Heart right ventricle (tissue), 16 donors: Measurements from ENCODE around the gene DTD1. TPM values are rescaled to one million over a fixed set of nuclear protein-coding genes. Genes with fewer than 3 reads are reported as not detected.

Experiments
- ATAC-seq, 8 donors: fragments of 200-7000 bp; cut with Tn5 transposase; one replicate each; pipeline ENCODE4 v1.9.1; 2020; ENCODE audit warnings: mild to moderate bottlenecking in 8 of 8, moderate library complexity in 8 of 8, moderate number of reproducible peaks in 1 of 8
- DNase-seq, 2 donors: peaks; one replicate each; pipeline ENCODE4 v3.0.0-alpha.2; 2020
- H3K27ac ChIP-seq, 10 donors: fragments of 200-600 bp; sonication (generic) in 2 of 10; one replicate each; pipeline versions ENCODE4 v1.5.0 to v1.8.0; 2020 to 2022; ENCODE audit warnings: mild to moderate bottlenecking in 3 of 10
- H3K27me3 ChIP-seq, 7 donors: fragments of 200-600 bp; one replicate each; pipeline ENCODE4 v1.8.0; 2021 to 2022; ENCODE audit warnings: mild to moderate bottlenecking in 2 of 7
- H3K36me3 ChIP-seq, 9 donors: fragments of 200-600 bp; sonication (generic) in 1 of 9; one replicate each; pipeline versions ENCODE4 v1.5.0 to v1.8.0; 2020 to 2022; ENCODE audit warnings: mild to moderate bottlenecking in 2 of 9
- H3K4me1 ChIP-seq, 9 donors: fragments of 200-600 bp; sonication (generic) in 1 of 9; one replicate each; pipeline versions ENCODE4 v1.5.0 to v1.8.0; 2020 to 2022; ENCODE audit warnings: mild to moderate bottlenecking in 4 of 9
- H3K4me3 ChIP-seq, 10 donors: fragments of 200-600 bp; sonication (generic) in 2 of 10; one replicate each; pipeline versions ENCODE4 v1.5.0 to v1.8.0; 2020 to 2022; ENCODE audit warnings: mild to moderate bottlenecking in 7 of 10, moderate library complexity in 2 of 10
- H3K9me3 ChIP-seq, 11 donors: fragments of 200-600 bp in 10 of 11; sonication (generic) in 2 of 11; one replicate each; pipeline versions ENCODE4 v1.5.0 to v1.8.0; 2013 to 2022; ENCODE audit warnings: mild to moderate bottlenecking in 2 of 11, control low read depth in 1 of 11, moderate library complexity in 1 of 11
- WGBS, 2 donors: extraction: QIAGEN DNeasy Blood & Tissue Kit; methylation state at CpG; one replicate each; pipeline ENCODE4 v1.1.7; 2013; ENCODE audit warnings: inconsistent platforms in 1 of 2; 5-methylcytosine and 5-hydroxymethylcytosine counted together
- intact Hi-C, 10 donors: fragments of 100-400 bp; cut with DNase I; formaldehyde crosslinking; loops; one replicate each; pipeline versions ENCODE4 v1.11.1 to v1.14.2; 2022
- polyA plus RNA-seq, 2 donors: library from polyadenylated mRNA; stranded (reverse); fragments of 200-250 nt; gene quantifications; one replicate each; pipeline ENCODE4 v1.2.3, GENCODE V29; 2013
- total RNA-seq, 10 donors: library from RNA; stranded (reverse); fragmentation: NEBNext Ultra II Directional in 3 of 10; extraction: Animal tissue kit (Norgen Biotek cat#: 25700) in 3 of 10; gene quantifications; one replicate each; pipeline versions ENCODE4 v1.2.1 to v1.2.4, GENCODE V29; 2021 to 2023
- TF ChIP-seq, protein P1 (sequence below), 9 donors: fragments of 200-600 bp; sonication (generic) in 2 of 9; IDR thresholded peaks; one replicate each; pipeline versions ENCODE4 v1.5.0 to v1.8.0; 2021 to 2022; ENCODE audit warnings: antibody characterized with exemption in 9 of 9, mild to moderate bottlenecking in 5 of 9, moderate library complexity in 1 of 9
- donor health status: Arrhythmogenic right ventricular cardiomyopathy.
- donor health status: ischemic (EF 13 %, LVEDD 7.1; RV severe dilation, severe dysfunction).
- donor health status: healthy with polysubstance abuse.
- donor health status: DM: no; HTN: yes; CAD: no.
- donor health status: DM: no; HTN: no; CAD: no.
- donor health status: ischemic (EF 25% LVEDD 6.9; RV normal size, moderate dysfunction).
- donor health status: ischemic (EF 25% LVEDD 5.7; RV mildly dilated, moderate dysfunction).
- donor health status: healthy.
- donor health status: DM: yes; HTN: yes; CAD: no.
- donor health status: Ischemic cardiomyopathy.
- donor health status: ischemic (EF 35%, LVEDD 5.7; RV mildly dilated, moderate dysfunction).
- donor health status: nonischemic (EF 11% LVEDD 7.7; RV severe dilation, severe dysfunction).
- donor health status: DM: yes; HTN: yes; CAD: no.
- donor health status: PGD.
- donor health status: ischemic (EF 29% LVEDD 5.4; RV normal size, mild dysfunction).
- donor health status: nonischemic (EF 23%, LVEDD 6.1; RV moderate dilation, normal function).

DTD1 gene
- total and polyA plus RNA-seq, 12 donors, result 5.2 to 31.9 (median 14.3) TPM

DNA sequence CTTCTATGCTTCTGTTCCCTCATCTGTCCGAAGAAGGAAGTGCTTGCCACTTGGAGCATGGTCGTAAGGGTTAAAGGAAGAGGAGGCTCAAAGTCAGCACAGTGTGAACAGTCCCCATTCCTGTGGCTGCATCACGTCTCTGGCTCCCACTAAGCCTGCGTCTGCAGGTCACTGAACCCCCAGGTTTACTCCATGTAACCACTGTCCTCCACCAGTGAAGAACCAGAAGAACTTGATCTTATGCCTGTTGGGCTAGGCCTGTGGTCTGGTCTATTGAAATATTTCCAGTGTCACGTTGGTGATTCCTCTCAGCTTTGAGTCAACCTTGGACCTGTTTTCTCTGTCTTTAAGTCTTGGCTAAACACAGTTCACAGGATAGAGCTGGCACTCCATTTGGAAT lies 179.8 kb downstream of the DTD1 start:
- Histone ChIP-seq H3K27me3 (no peaks in the 10 kb centered on the region), H3K4me3 (no peak overlapping the region), H3K36me3 (peaks cover 0 to 16% (median 0%) of the 10 kb centered on the region in 9 donors), H3K9me3 (peaks cover 0 to 2% (median 0%) of the 10 kb centered on the region in 11 donors), H3K4me1 (no peaks in the 10 kb centered on the region), H3K27ac (no peak overlapping the region)
- TF ChIP-seq, protein P1, sequence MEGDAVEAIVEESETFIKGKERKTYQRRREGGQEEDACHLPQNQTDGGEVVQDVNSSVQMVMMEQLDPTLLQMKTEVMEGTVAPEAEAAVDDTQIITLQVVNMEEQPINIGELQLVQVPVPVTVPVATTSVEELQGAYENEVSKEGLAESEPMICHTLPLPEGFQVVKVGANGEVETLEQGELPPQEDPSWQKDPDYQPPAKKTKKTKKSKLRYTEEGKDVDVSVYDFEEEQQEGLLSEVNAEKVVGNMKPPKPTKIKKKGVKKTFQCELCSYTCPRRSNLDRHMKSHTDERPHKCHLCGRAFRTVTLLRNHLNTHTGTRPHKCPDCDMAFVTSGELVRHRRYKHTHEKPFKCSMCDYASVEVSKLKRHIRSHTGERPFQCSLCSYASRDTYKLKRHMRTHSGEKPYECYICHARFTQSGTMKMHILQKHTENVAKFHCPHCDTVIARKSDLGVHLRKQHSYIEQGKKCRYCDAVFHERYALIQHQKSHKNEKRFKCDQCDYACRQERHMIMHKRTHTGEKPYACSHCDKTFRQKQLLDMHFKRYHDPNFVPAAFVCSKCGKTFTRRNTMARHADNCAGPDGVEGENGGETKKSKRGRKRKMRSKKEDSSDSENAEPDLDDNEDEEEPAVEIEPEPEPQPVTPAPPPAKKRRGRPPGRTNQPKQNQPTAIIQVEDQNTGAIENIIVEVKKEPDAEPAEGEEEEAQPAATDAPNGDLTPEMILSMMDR (IDR thresholded peaks at IDR 0.05), result no peak
- WGBS, 2 donors, result 62 to 64% methylated on average over 5 of the region's 5 CpGs
- DNase-seq (no peak), ATAC-seq (no peak)
- intact Hi-C loops, result no loop called here

DNA sequence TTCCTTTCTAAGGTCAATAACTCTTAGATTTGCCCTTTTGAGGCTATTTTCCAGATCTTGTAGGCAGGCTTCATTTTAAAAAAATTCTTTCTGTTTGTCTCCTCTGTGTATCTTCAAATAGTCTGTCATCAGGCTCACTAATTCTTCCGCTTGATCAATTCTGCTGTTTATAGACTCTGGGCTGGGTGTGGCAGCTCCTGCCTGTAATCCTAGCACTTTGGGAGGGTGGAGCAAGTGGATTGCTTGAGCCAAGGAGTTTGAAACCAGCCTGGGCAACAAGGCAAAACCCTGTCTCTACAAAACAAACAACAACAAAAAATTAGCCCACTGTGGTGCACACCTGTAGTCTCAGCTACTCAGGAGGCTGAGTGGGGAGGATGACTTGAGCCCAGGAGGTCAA lies 185.7 kb downstream of the DTD1 start:
- Histone ChIP-seq H3K4me3 (no peak overlapping the region), H3K9me3 (no peaks in the 10 kb centered on the region), H3K27ac (no peak overlapping the region), H3K4me1 (no peaks in the 10 kb centered on the region), H3K27me3 (no peaks in the 10 kb centered on the region), H3K36me3 (no peaks in the 10 kb centered on the region)
- ATAC-seq, result no peak
- WGBS, 2 donors, result 91 to 98% methylated on average over 1 of the region's 1 CpG
- TF ChIP-seq, protein P1 (IDR thresholded peaks at IDR 0.05), result no peak
- intact Hi-C loops, result no loop called here
- no peak for DNase-seq

DNA sequence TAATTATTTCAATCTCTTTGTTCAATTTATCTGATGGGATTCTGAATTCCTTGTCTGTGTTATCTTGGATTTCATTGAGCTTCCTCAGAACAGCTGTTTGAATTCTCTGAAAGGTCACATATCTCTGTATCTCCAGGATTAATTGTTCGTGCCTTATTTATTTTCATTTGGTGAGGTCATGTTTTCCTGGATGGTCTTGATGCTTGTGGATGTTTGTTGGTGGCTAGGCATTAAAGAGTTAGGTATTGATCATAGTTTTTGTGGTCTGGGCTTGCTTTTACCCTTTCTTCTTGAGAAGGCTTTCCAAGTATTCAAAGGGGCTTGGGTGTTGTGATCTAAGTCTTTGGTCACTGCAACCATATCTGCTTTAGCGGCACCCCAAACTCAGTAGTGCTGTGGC lies 186.4 kb downstream of the DTD1 start:
- TF ChIP-seq, protein P1 (IDR thresholded peaks at IDR 0.05), result no peak
- Histone ChIP-seq H3K4me3 (no peak overlapping the region), H3K4me1 (no peaks in the 10 kb centered on the region), H3K27ac (no peak overlapping the region), H3K36me3 (no peaks in the 10 kb centered on the region), H3K9me3 (no peaks in the 10 kb centered on the region), H3K27me3 (no peaks in the 10 kb centered on the region)
- ATAC-seq (no peak), DNase-seq (no peak)
- 77 to 81% methylated on average over 2 of the region's 2 CpGs for WGBS, 2 donors
- intact Hi-C loops, result no loop called here

DNA sequence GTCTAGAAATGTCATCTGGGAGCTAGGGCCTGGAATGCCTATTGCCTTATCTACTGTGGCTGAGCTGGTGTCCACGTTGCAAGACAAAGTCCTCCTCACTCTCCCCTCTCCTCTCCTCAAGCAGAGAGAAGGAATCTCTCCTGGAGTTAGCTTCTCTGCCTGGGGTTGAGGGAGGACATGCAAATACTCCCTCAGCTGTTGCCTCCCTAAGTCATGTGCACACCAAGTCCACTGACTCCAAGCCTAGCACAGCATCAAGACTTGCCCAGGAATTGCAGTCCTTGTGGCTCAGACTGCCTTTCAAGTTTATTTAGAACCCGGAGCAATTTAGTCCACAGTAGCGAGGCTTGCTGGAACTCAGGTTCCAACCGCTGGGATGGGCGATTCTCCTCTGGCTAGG lies 187.8 kb downstream of the DTD1 start:
- DNase-seq, result no peak
- ATAC-seq, result no peak
- Histone ChIP-seq H3K4me3 (no peak overlapping the region), H3K27me3 (no peaks in the 10 kb centered on the region), H3K4me1 (no peaks in the 10 kb centered on the region), H3K27ac (no peak overlapping the region), H3K9me3 (no peaks in the 10 kb centered on the region), H3K36me3 (no peaks in the 10 kb centered on the region)
- intact Hi-C loops, result no loop called here
- TF ChIP-seq, protein P1 (IDR thresholded peaks at IDR 0.05), result no peak
- WGBS, 2 donors, result 84 to 87% methylated on average over 5 of the region's 5 CpGs
